Stimulated activated naive CD8-positive, alpha-beta T cell treated with anti-CD3 and anti-CD28 coated beads, Interleukin-15, Interleukin-2, amounts not matched to agents 100 U/mL and 50 U/mL, for 24 hours (primary cell): ENCODE data around the gene MARCO.

Experiments used
- ATAC-seq: fragments of 150-1000 bp; cut with Tn5 transposase; one replicate; pipeline ENCODE4 v1.10.0; 2021
- DNase-seq: peaks from one replicate; pipeline ENCODE4 v3.0.0; 2021

MARCO gene

GRCh38 chr2:118942031-118942430 is at the start of gene MARCO:
Gene MARCO, plus strand, starts transcription at chr2:118942194. Its CDS starts 107 bp downstream, at chr2:118942301.
- ATAC-seq = no peak

GRCh38 chr2:118893100-118893499 is 48.9 kb upstream of the MARCO start:
- no peak for ATAC-seq
- DNase-seq = no peak

More at GRCh38 chr2:118942031-118942430, at the start of gene MARCO:
- no peak for DNase-seq

GRCh38 chr2:118902266-118903028 is 39.5 kb upstream of the MARCO start:
- ATAC-seq = peak; percentile 9
- DNase-seq = no peak

- DNase-seq = no peak
- no peak for ATAC-seq
Measured at GRCh38 chr2:118903029-118903351, 39.0 kb upstream of the MARCO start.

- no peak for ATAC-seq
- no peak for DNase-seq
Measured at GRCh38 chr2:118903551-118904479, 38.2 kb upstream of the MARCO start.

- DNase-seq (no peak), ATAC-seq (no peak)
Measured at GRCh38 chr2:118905206-118905605, 36.8 kb upstream of the MARCO start.

GRCh38 chr2:118906186-118906585 is 35.8 kb upstream of the MARCO start:
- ATAC-seq = no peak

GRCh38 chr2:118907759-118908158 is 34.2 kb upstream of the MARCO start:
- DNase-seq (no peak), ATAC-seq (no peak)

More at GRCh38 chr2:118906186-118906585, 35.8 kb upstream of the MARCO start:
- DNase-seq = no peak

GRCh38 chr2:118909191-118909590 is 32.8 kb upstream of the MARCO start:
- DNase-seq (no peak), ATAC-seq (no peak)

GRCh38 chr2:118911166-118911856 is 30.7 kb upstream of the MARCO start:
- ATAC-seq (no peak), DNase-seq (no peak)

GRCh38 chr2:118911936-118912335 is 30.1 kb upstream of the MARCO start:
- ATAC-seq (no peak), DNase-seq (no peak)

GRCh38 chr2:118913131-118913802 is 28.7 kb upstream of the MARCO start:
- DNase-seq (no peak), ATAC-seq (no peak)

GRCh38 chr2:118913803-118914645 is 28.0 kb upstream of the MARCO start:
- no peak for DNase-seq
- no peak for ATAC-seq

GRCh38 chr2:118914721-118915453 is 27.1 kb upstream of the MARCO start:
- ATAC-seq (no peak), DNase-seq (no peak)

GRCh38 chr2:118918017-118918416 is 24.0 kb upstream of the MARCO start:
- ATAC-seq (no peak), DNase-seq (no peak)

GRCh38 chr2:118921646-118922045 is 20.3 kb upstream of the MARCO start:
- DNase-seq (no peak), ATAC-seq (no peak)

GRCh38 chr2:118922254-118922653 is 19.7 kb upstream of the MARCO start:
- ATAC-seq = no peak
- no peak for DNase-seq

- ATAC-seq (no peak), DNase-seq (no peak)
Measured at GRCh38 chr2:118923371-118923770, 18.6 kb upstream of the MARCO start.

GRCh38 chr2:118925476-118925875 is 16.5 kb upstream of the MARCO start:
- ATAC-seq (no peak), DNase-seq (no peak)

GRCh38 chr2:118925981-118926380 is 16.0 kb upstream of the MARCO start:
- ATAC-seq (no peak), DNase-seq (no peak)
